Measurements from ENCODE around the gene GRM8.

GRM8 gene

GRCh38 chr7:127021857-127022256, 230.9 kb downstream of the GRM8 start:
- no peaks in the 10 kb centered on the region for H3K36me3 ChIP-seq (ENCODE audit: control insufficient read depth, low read length)
- no peaks in the 10 kb centered on the region for H3K4me1 ChIP-seq (ENCODE audit: control insufficient read depth, low read length)
- H3F3A ChIP-seq (ENCODE audit: control insufficient read depth, insufficient read depth) = no peaks in the 10 kb centered on the region
- no peak overlapping the region for H3K4me2 ChIP-seq (ENCODE audit: low read length)
- H3K9me2 ChIP-seq (replicated peaks; ENCODE audit: control insufficient read depth, low read length) = no peaks in the 10 kb centered on the region; the same call in 1 of the 2 replicates
- H3K27me3 ChIP-seq (ENCODE audit: control insufficient read depth, low read length) = no peaks in the 10 kb centered on the region
- H3K79me2 ChIP-seq (ENCODE audit: control insufficient read depth, low read length) = no peaks in the 10 kb centered on the region
- H3K27ac ChIP-seq (ENCODE audit: low read depth, low read length) = no peak overlapping the region
- TF ChIP-seq CTCF (IDR thresholded peaks at IDR 0.05; ENCODE audit: low read depth, low read length, poor library complexity, severe bottlenecking) = no peak
- no peak for TF ChIP-seq EZH2phosphoT487 (IDR thresholded peaks at IDR 0.05; ENCODE audit: borderline replicate concordance, low read length)
- no peaks in the 10 kb centered on the region for H4K20me1 ChIP-seq (ENCODE audit: control insufficient read depth, insufficient read depth, low read depth, low read length)
- no peak overlapping the region for H3K4me3 ChIP-seq (ENCODE audit: low read length)
- H3K9me3 ChIP-seq (ENCODE audit: control insufficient read depth, insufficient read depth, low read length) = no peaks in the 10 kb centered on the region

GRCh38 chr7:127021019-127021738, 231.6 kb downstream of the GRM8 start:
- Histone ChIP-seq H3K9me3 (ENCODE audit: control insufficient read depth, insufficient read depth, low read length) (no peaks in the 10 kb centered on the region), H3K4me2 (ENCODE audit: low read length) (no peak overlapping the region), H3K4me3 (ENCODE audit: low read length) (no peak overlapping the region), H3K36me3 (ENCODE audit: control insufficient read depth, low read length) (no peaks in the 10 kb centered on the region), H3K4me1 (ENCODE audit: control insufficient read depth, low read length) (no peaks in the 10 kb centered on the region), H3F3A (ENCODE audit: control insufficient read depth, insufficient read depth) (no peaks in the 10 kb centered on the region), H3K27me3 (ENCODE audit: control insufficient read depth, low read length) (no peaks in the 10 kb centered on the region), H3K27ac (ENCODE audit: low read depth, low read length) (no peak overlapping the region), H3K79me2 (ENCODE audit: control insufficient read depth, low read length) (no peaks in the 10 kb centered on the region), H3K9me2 (replicated peaks; ENCODE audit: control insufficient read depth, low read length) (no peaks in the 10 kb centered on the region; the same call in 1 of the 2 replicates), H4K20me1 (ENCODE audit: control insufficient read depth, insufficient read depth, low read depth, low read length) (no peaks in the 10 kb centered on the region)
- no peak for TF ChIP-seq EZH2phosphoT487 (IDR thresholded peaks at IDR 0.05; ENCODE audit: borderline replicate concordance, low read length)
- no peak for TF ChIP-seq CTCF (IDR thresholded peaks at IDR 0.05; ENCODE audit: low read depth, low read length, poor library complexity, severe bottlenecking)

GRCh38 chr7:127018889-127019288, 233.9 kb downstream of the GRM8 start:
- H3K4me2 ChIP-seq (ENCODE audit: low read length) = no peak overlapping the region
- H3K4me1 ChIP-seq (ENCODE audit: control insufficient read depth, low read length) = no peaks in the 10 kb centered on the region
- H4K20me1 ChIP-seq (ENCODE audit: control insufficient read depth, insufficient read depth, low read depth, low read length) = no peaks in the 10 kb centered on the region
- no peaks in the 10 kb centered on the region for H3K9me3 ChIP-seq (ENCODE audit: control insufficient read depth, insufficient read depth, low read length)
- TF ChIP-seq EZH2phosphoT487 (IDR thresholded peaks at IDR 0.05; ENCODE audit: borderline replicate concordance, low read length) (no peak), CTCF (IDR thresholded peaks at IDR 0.05; ENCODE audit: low read depth, low read length, poor library complexity, severe bottlenecking) (no peak)
- H3K79me2 ChIP-seq (ENCODE audit: control insufficient read depth, low read length) = no peaks in the 10 kb centered on the region
- H3K9me2 ChIP-seq (replicated peaks; ENCODE audit: control insufficient read depth, low read length) = no peaks in the 10 kb centered on the region
- no peaks in the 10 kb centered on the region for H3K36me3 ChIP-seq (ENCODE audit: control insufficient read depth, low read length)
- no peaks in the 10 kb centered on the region for H3F3A ChIP-seq (ENCODE audit: control insufficient read depth, insufficient read depth)
- H3K27ac ChIP-seq (ENCODE audit: low read depth, low read length) = no peak overlapping the region
- no peak overlapping the region for H3K4me3 ChIP-seq (ENCODE audit: low read length)
- no peaks in the 10 kb centered on the region for H3K27me3 ChIP-seq (ENCODE audit: control insufficient read depth, low read length)
